ENCODE data around the gene RNF223. TPM values are rescaled to one million over a fixed set of nuclear protein-coding genes. Genes with fewer than 3 reads are reported as not detected.

Gene RNF223
- total and polyA plus RNA-seq, 2 of the 8 experiments (the other 6 are each of a cell fraction or from before 2014, with no cell fraction given) = not detected

DNA sequence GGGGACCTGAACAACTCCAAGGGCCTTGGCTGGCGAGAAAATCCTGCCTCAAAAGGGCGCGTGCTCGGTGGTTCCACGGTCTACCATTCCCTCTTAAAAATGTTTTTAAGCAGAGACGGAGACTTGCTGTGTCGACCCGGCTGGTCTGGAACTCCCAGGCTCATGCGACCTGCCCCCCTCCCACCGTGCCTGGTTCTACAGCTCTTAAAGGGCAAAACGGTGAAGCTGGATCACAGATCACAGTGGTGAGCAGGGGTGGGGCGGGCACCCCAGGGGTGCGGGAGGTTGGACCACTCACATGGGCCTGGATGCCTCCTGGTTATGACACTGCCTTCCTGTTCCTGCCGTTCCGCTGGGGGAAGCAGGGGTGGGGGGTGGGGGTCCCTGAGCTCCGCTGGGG is 46.0 kb upstream of the RNF223 start:
- no peak overlapping the region for H4K8ac ChIP-seq (ENCODE audit: extremely low read depth, insufficient read depth, low read length)
- no peak overlapping the region for H2BK12ac ChIP-seq (ENCODE audit: low read depth, low read length)
- peaks cover 2 to 19% (median 15%) of the 10 kb centered on the region in 4 experiments; a peak in 6 of 7 replicates for H3K27me3 ChIP-seq (replicated peaks in 1 of 4; ENCODE audit: control insufficient read depth in 3 of 4, extremely low read depth in 1 of 4, insufficient read depth in 3 of 4, low read length in 3 of 4)

More for the DNA sequence above, 46.0 kb upstream of the RNF223 start:
- no peak overlapping the region for H3K4me2 ChIP-seq (ENCODE audit: insufficient read depth in 1 of 2, low read depth in 2 of 2, low read length in 2 of 2)
- no peaks in the 10 kb centered on the region for H3K79me1 ChIP-seq (ENCODE audit: low read depth, low read length)
- DNase-seq (ENCODE audit: low read depth in 1 of 2, low spot score in 2 of 2) = no peak
- no peak overlapping the region for H2AK5ac ChIP-seq (ENCODE audit: low read depth, low read length)
- no peak overlapping the region for H3K4ac ChIP-seq (replicated peaks; ENCODE audit: insufficient read length, low read depth, low read length)
- H3K14ac ChIP-seq (ENCODE audit: insufficient read length) = no peak overlapping the region
- H4K5ac ChIP-seq (ENCODE audit: insufficient read length, low read depth, low read length) = no peak overlapping the region
- WGBS, 2 experiments (ENCODE audit: extremely low coverage in 1 of 2, insufficient coverage in 1 of 2, insufficient read length in 1 of 2, insufficient replicate concordance in 2 of 2, low coverage in 1 of 2, low lambda C conversion rate in 2 of 2, missing lambda C conversion rate in 1 of 2) = 85% methylated on average over 16 of the region's 16 CpGs; no CpG with 5 or more reads in 1 of the 2 experiments
- peaks cover 0 to 3% of the 10 kb centered on the region in 2 experiments for H4K20me1 ChIP-seq (replicated peaks in 1 of 2; ENCODE audit: control insufficient read depth in 1 of 2, insufficient read depth in 2 of 2, low read length in 2 of 2)
- H3K9me3 ChIP-seq (ENCODE audit: insufficient read depth in 2 of 2, low read depth in 1 of 2, low read length in 1 of 2) = peaks cover 0 to 8% of the 10 kb centered on the region in 2 experiments; a peak in 1 of 4 replicates
- ChIA-PET POLR2A (ENCODE audit: partially characterized antibody) (no interaction called here), CTCF (ENCODE audit: partially characterized antibody) (interaction anchor here (0.6 to 3.6 kb wide), 11 partner anchors 10 to 171 kb away, joined by 3 to 39 read pairs (median 5); partner anchors contain the start of gene C1QTNF12)
- H3K9ac ChIP-seq (replicated peaks in 1 of 4; ENCODE audit: extremely low read depth in 1 of 4, low read depth in 3 of 4, low read length in 3 of 4) = no peak overlapping the region
- no peak overlapping the region for H2BK120ac ChIP-seq (replicated peaks; ENCODE audit: low read depth, low read length)
- no peak for TF ChIP-seq TBP (IDR thresholded peaks at IDR 0.05; ENCODE audit: low read depth, low read length)
- no peak for TF ChIP-seq SAP30 (IDR thresholded peaks at IDR 0.05; ENCODE audit: insufficient read depth, insufficient replicate concordance, low read length)
- TF ChIP-seq GTF2F1 (IDR thresholded peaks at IDR 0.05; ENCODE audit: borderline replicate concordance, low read depth, low read length) = no peak
- no peak for TF ChIP-seq HDAC6 (IDR thresholded peaks at IDR 0.05; ENCODE audit: low read depth, low read length)
- TF ChIP-seq, protein P1, sequence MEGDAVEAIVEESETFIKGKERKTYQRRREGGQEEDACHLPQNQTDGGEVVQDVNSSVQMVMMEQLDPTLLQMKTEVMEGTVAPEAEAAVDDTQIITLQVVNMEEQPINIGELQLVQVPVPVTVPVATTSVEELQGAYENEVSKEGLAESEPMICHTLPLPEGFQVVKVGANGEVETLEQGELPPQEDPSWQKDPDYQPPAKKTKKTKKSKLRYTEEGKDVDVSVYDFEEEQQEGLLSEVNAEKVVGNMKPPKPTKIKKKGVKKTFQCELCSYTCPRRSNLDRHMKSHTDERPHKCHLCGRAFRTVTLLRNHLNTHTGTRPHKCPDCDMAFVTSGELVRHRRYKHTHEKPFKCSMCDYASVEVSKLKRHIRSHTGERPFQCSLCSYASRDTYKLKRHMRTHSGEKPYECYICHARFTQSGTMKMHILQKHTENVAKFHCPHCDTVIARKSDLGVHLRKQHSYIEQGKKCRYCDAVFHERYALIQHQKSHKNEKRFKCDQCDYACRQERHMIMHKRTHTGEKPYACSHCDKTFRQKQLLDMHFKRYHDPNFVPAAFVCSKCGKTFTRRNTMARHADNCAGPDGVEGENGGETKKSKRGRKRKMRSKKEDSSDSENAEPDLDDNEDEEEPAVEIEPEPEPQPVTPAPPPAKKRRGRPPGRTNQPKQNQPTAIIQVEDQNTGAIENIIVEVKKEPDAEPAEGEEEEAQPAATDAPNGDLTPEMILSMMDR (IDR thresholded peaks at IDR 0.05; ENCODE audit: control extremely low read depth in 1 of 3, insufficient read depth in 1 of 3, low read depth in 1 of 3, low read length in 3 of 3) = no peak
- no peak for TF ChIP-seq EZH2 (IDR thresholded peaks at IDR 0.05; ENCODE audit: low read depth, low read length, severe bottlenecking)
- H3K23me2 ChIP-seq (ENCODE audit: low read depth, low read length) = peaks cover 6% of the 10 kb centered on the region; the same call in 1 of the 2 replicates
- H3K18ac ChIP-seq (ENCODE audit: extremely low read depth, low read length) = no peak overlapping the region
- no peak overlapping the region for H3K23ac ChIP-seq (ENCODE audit: insufficient read length)
- no peak for FAIRE-seq
- H2BK15ac ChIP-seq (ENCODE audit: low read length) = no peak overlapping the region
- H3K56ac ChIP-seq (replicated peaks; ENCODE audit: insufficient read length, low read depth, low read length) = no peak overlapping the region
- H3K36me3 ChIP-seq (ENCODE audit: control insufficient read depth in 2 of 4, insufficient read depth in 4 of 4, low read length in 3 of 4) = no peaks in the 10 kb centered on the region
- 0 out of 4 replicates have a peak, but pooled peaks cover 0 to under 1% of the 10 kb centered on the region in 2 experiments for H3K79me2 ChIP-seq (ENCODE audit: control insufficient read depth in 1 of 2, insufficient read depth in 2 of 2, low read length in 2 of 2)
- H3K4me3 ChIP-seq (ENCODE audit: extremely low read depth in 1 of 4, insufficient read depth in 2 of 4, low read depth in 3 of 4, low read length in 4 of 4) = no peak overlapping the region
- no peak overlapping the region for H2BK20ac ChIP-seq (ENCODE audit: low read length)
- H4K91ac ChIP-seq (replicated peaks; ENCODE audit: insufficient read length, low read length) = no peak overlapping the region
- no peak overlapping the region for H2AFZ ChIP-seq (ENCODE audit: low read length)
- no peak overlapping the region for H2BK5ac ChIP-seq (ENCODE audit: low read depth, low read length)
- peaks cover 0 to 6% (median 2%) of the 10 kb centered on the region in 4 experiments; a peak in 4 of 7 replicates for H3K4me1 ChIP-seq (replicated peaks in 1 of 4; ENCODE audit: control insufficient read depth in 3 of 4, insufficient read depth in 4 of 4, low read length in 3 of 4)
- H3K27ac ChIP-seq (ENCODE audit: low read depth, low read length) = no peak overlapping the region

Data from H1 (cell line).